Neural cell (in vitro differentiated cells): ENCODE measurements around the gene PPP2R5E.

ENCODE experiments used
- EP300 ChIP-seq: fragments of 450-650 bp; conservative IDR thresholded peaks from 2 replicates; pipeline ENCODE4 v1.6.1; 2014; ENCODE audit warnings: antibody characterized with exemption, mild to moderate bottlenecking, moderate library complexity; ENCODE audit not compliant: poor library complexity, severe bottlenecking
- EZH2 ChIP-seq: fragments of 200-600, 300-800 bp; shearing (Covaris generic), sonication (generic); IDR thresholded peaks from 2 replicates; pipeline ENCODE4 v1.6.1; 2014; ENCODE audit warnings: antibody characterized with exemption, low read length, borderline replicate concordance, mild to moderate bottlenecking; ENCODE audit not compliant: insufficient read depth, poor library complexity, severe bottlenecking
- MXI1 ChIP-seq: fragments of 450-650 bp; conservative IDR thresholded peaks from 2 replicates; pipeline ENCODE4 v1.6.1; 2014; ENCODE audit warnings: antibody characterized with exemption, mild to moderate bottlenecking; ENCODE audit not compliant: poor library complexity, severe bottlenecking
- POLR2AphosphoS5 ChIP-seq: IDR thresholded peaks from 2 replicates; pipeline ENCODE4 v1.6.1; 2012
- RAD21 ChIP-seq: fragments of 450-650 bp; conservative IDR thresholded peaks from 2 replicates; pipeline ENCODE4 v1.6.1; 2014; ENCODE audit warnings: antibody characterized with exemption, mild to moderate bottlenecking, moderate library complexity
- REST ChIP-seq: IDR thresholded peaks from 2 replicates; pipeline ENCODE4 v1.6.1; 2012; ENCODE audit warnings: borderline replicate concordance
- SMC3 ChIP-seq: fragments of 450-650 bp; conservative IDR thresholded peaks from 2 replicates; pipeline ENCODE4 v1.6.1; 2014; ENCODE audit warnings: antibody characterized with exemption, mild to moderate bottlenecking, moderate library complexity; ENCODE audit not compliant: poor library complexity
- TAF1 ChIP-seq: IDR thresholded peaks from 2 replicates; pipeline ENCODE4 v1.6.1; 2012; ENCODE audit warnings: low read depth
- TF ChIP-seq, protein P1 (sequence below): fragments of 450-650 bp; IDR thresholded peaks from 2 replicates; pipeline ENCODE4 v1.5.1; 2014; ENCODE audit warnings: antibody characterized with exemption, mild to moderate bottlenecking, moderate library complexity; ENCODE audit not compliant: poor library complexity, severe bottlenecking

DNA sequence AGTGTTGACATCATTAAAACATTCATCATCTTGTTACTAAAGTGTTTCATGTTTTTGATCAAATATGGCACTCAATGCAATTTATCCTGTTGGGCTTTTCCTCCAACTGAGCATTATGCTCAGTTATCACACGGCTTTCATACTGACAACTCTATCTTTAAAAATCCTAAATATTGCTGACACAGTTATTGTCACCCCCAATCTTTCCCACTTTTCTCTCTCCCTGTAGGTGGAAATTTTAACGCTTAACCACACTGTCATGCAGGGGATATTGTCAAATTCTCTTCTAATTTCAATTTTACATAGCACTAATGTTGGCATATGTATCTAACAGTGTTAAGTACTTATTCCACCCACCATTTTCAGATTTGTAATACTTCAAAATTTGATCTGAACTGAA is 164.7 kb downstream of the PPP2R5E start:
- TF ChIP-seq EP300 (no peak), EZH2 (no peak), POLR2AphosphoS5 (no peak), RAD21 (no peak), SMC3 (no peak), REST (no peak), TAF1 (no peak), MXI1 (no peak)
- TF ChIP-seq, protein P1, sequence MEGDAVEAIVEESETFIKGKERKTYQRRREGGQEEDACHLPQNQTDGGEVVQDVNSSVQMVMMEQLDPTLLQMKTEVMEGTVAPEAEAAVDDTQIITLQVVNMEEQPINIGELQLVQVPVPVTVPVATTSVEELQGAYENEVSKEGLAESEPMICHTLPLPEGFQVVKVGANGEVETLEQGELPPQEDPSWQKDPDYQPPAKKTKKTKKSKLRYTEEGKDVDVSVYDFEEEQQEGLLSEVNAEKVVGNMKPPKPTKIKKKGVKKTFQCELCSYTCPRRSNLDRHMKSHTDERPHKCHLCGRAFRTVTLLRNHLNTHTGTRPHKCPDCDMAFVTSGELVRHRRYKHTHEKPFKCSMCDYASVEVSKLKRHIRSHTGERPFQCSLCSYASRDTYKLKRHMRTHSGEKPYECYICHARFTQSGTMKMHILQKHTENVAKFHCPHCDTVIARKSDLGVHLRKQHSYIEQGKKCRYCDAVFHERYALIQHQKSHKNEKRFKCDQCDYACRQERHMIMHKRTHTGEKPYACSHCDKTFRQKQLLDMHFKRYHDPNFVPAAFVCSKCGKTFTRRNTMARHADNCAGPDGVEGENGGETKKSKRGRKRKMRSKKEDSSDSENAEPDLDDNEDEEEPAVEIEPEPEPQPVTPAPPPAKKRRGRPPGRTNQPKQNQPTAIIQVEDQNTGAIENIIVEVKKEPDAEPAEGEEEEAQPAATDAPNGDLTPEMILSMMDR, result no peak
